GM10266 (cell line): Measurements from ENCODE around the gene SLC7A10.

Experiments
- DNase-seq: peaks from one replicate; pipeline ENCODE4 v3.0.0; 2012; ENCODE audit errors: extremely low spot score
- TF ChIP-seq, protein P1 (sequence below): IDR thresholded peaks from 2 replicates; pipeline ENCODE4 v1.5.1; 2012; ENCODE audit warnings: mild to moderate bottlenecking, low read depth; ENCODE audit not compliant: control insufficient read depth, insufficient read depth; ENCODE audit errors: missing control alignments

The SLC7A10 gene

DNA sequence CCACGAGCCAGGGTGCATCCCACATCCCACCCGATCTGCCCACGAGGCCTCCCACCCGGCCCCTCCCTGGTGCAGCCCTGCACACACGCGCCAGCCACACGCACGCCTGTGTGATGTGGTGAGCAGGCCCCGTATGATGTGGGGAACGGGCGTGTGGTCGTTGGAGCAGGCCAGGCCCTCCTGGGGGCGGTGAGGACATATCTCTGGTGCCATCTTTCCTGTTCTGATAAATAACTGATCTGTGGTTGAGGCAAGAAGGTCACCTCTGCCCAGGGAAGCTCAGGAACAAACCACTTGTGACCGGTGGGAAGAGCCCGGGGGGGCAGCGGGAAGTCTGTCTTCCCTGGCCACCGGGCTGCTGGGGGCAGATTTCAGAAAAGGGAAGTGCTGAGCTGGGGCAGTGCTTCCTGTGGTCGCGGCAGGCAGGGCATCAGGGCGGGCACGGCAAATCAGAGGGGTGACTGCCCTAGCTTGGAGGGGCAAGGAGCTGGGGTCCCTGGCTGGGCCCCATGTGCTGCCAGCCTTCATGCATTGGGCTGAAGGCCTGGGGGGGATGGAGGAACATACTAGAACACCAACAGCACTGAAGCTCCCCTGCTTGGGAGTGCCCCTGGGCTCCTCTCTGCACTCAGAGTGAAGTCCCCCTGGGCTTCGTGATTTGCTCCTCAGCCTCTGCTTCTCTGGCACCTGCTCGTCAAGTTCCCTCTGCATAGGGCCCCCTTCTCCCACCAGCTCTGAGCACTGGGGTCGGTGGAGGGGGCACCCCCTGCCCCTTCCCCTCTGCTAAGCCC is 35.2 kb upstream of the SLC7A10 start:
- no peak for DNase-seq

DNA sequence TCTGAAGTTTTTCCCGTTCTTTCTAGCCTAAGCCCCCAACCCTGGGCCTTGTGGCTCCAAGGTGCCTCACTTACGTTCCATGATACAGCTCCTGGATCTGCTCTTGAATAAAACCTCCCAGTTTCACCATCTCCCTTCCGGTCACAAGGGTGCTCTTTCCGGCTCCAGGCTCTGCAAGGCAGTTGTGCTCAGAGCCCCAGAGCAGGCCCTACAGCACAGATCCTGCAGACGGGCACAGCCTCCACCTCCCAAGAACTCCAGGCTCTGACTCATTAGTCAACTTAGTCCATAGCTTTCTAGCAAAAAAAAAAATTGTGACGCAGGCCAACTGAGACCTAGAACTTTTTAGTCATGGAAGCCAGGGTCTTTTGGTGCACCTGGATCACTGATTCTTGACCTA is 33.9 kb upstream of the SLC7A10 start:
- DNase-seq: no peak
- TF ChIP-seq, protein P1, sequence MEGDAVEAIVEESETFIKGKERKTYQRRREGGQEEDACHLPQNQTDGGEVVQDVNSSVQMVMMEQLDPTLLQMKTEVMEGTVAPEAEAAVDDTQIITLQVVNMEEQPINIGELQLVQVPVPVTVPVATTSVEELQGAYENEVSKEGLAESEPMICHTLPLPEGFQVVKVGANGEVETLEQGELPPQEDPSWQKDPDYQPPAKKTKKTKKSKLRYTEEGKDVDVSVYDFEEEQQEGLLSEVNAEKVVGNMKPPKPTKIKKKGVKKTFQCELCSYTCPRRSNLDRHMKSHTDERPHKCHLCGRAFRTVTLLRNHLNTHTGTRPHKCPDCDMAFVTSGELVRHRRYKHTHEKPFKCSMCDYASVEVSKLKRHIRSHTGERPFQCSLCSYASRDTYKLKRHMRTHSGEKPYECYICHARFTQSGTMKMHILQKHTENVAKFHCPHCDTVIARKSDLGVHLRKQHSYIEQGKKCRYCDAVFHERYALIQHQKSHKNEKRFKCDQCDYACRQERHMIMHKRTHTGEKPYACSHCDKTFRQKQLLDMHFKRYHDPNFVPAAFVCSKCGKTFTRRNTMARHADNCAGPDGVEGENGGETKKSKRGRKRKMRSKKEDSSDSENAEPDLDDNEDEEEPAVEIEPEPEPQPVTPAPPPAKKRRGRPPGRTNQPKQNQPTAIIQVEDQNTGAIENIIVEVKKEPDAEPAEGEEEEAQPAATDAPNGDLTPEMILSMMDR: no peak

More for the DNA sequence above, 35.2 kb upstream of the SLC7A10 start:
- TF ChIP-seq, protein P1: no peak

DNA sequence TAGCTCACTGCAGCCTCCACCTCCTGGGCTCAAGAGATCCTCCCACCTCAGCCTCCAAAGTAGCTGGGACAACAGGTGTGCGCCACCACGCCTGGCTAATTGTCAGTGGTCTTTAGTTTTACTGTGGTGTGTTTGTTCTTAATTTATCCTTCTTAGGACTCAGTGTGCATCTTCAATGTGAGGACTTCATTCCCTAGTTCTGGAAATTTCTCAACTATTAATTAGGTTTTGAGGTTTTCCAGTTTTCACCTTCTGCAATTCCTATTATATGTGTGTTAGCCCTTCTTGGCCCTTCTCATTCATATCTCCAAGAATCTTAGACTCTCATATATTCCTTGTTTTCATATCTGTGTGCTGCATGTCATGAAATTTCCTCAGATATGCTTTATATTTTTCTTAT is 32.2 kb upstream of the SLC7A10 start:
- TF ChIP-seq, protein P1: no peak

DNA sequence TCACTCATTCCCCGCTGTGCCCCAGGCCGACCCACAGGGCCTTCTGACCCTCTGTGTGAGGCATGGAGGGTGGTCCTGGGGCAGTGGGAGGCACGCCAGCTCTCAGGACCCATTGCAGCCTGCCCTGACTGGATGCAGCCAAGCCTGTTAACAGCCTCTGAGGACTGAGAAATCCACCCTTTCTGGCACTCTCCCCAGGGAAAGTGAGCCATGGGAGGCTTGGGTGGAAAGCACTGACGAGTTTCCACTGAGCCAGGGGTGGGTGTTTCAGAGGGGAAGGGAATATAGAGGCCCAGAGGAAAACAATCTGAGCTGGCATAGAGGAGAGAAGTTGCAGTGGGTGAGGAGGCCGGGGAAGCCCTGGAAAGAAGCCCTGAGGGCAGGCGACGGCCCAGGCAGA is 30.6 kb upstream of the SLC7A10 start:
- TF ChIP-seq, protein P1: no peak
- no peak for DNase-seq

More for the DNA sequence above, 32.2 kb upstream of the SLC7A10 start:
- DNase-seq: no peak

DNA sequence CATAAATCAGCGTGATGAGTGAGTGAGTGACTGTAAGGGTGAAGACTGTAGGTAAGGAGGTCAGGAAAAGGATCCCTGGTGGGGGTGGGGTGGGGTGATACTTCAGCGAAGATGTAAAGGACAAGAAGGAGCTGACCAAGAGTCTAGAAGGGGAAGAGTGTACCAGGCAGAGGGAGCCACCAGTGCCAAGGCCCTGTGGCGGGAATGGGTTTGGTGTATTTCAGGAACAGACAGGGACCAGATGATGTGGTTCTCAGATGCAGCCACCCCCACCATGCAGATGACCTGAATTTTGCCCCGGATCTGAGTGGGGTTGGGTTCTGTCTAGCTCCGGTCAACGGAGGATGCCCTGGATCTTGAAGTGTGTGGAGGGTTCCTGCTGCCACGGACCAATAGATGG is 30.1 kb upstream of the SLC7A10 start:
- no peak for DNase-seq
- TF ChIP-seq, protein P1: no peak

- no peak for DNase-seq
- TF ChIP-seq, protein P1: no peak
Measured at GRCh38 chr19:33254245-33254824, 28.7 kb upstream of the SLC7A10 start.

DNA sequence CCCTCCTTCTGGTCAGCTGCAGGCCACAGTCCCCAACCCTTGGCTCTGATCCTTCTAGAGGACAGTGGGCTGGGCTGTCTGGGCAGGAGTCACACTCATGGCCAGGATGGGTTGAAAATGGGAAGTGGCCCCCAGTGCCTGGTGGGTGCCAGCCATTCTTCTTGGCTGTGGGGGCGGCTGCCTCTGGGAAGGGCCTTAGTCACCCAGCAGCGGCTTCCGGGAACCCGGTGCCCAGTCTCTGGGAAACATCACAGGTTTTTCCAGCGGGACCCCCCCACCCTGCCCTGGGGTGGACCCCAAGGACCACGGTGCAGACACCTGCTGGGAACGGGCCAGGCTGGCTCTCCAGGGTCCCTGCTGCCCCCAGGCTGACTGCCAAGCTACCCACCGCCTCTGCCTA is 27.3 kb upstream of the SLC7A10 start:
- TF ChIP-seq, protein P1: no peak
- no peak for DNase-seq
